ENCODE data around the gene COL6A6.
A peak's percentile ranks its signal among the peaks of the same experiment; 100 is the strongest.
"Not testable (repeated sequence)": the region's sequence is repeated elsewhere in the genome, so short reads cannot be mapped to it uniquely, and the experiment has no call there.

Gene COL6A6

DNA sequence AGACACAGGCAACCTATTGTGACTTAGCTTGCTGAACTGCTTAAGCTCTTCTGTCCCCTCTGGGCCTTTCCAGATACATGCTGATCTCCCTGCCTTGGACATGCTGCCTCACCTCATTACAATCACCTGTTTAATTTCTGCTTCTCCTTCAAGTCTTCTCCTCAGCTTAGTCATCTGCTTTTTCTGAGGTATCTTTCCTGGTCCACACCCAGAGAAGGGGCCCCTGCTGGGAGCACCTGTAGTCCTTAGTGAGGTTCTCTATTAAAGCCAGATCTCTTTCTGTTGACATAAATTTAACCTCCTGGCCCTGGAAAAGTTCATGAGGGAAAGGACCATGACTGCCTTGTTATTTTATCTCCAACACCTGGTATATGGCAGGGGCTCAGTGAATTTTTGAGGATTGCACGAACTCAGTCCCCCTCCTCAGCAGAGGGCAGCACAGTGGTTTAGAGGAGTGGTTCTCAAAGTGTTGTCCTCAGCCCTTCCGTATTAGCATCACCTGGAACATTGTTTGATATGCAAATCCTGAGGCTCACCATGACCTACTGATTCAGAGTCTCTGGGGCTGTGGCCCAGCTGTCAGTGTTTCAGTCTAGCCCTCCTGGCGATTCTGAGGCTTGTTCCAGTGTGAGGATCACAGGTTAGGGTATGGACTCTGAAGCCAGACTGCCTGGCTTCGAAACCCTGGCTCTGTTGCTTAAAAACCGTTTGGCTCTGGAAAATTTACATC lies 12.7 kb downstream of the COL6A6 start:
- DNase-seq (ENCODE audit: low spot score), result no peak

DNA sequence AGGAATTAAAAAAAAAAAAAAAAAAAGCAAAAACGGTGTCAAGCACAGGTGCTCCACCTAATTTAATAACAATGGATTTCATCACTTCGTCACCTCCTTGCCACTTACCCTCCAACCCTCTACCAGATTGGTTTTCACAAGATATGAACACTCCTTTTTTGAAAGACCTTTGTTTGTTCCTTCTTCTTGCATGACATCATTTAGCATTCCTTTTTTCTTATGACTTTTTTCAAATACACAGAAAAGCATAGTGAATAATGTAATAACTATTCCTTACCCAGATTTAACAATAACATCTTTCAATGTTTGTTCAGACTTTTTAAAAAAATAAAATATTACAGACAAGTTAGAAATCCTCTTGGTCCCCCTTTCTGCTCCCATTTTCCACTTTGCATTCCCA lies 16.3 kb downstream of the COL6A6 start:
- no peak for DNase-seq (ENCODE audit: low spot score)

DNA sequence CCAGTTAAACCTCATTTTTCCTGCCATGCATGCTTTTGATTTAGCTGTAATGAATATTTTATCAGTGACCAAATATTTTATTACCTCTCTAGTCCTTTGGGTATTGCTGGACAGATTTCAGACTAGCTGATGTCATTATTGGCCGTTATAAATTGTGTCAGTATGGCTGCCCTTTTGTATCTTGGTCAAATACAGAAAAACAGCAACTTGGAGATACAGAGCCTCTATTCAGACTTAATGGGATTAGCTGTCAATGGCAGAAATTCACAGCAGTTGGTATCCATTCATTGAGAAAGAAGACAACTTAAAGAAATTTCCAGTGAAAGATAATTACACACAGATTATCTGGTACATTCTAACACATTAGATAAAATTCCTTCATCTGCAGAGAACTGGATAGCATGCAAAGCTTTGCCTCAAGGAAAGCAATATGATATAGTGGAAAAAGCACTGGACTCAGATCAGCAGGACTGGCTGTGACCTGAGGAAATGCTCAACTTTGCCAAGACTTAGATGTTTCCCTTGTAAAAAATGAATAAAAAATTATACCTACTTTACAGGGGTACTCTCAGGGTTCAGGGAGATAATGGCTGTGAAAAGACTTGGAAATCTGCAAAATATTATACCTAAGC lies 20.8 kb downstream of the COL6A6 start:
- DNase-seq (ENCODE audit: low spot score), result no peak

DNA sequence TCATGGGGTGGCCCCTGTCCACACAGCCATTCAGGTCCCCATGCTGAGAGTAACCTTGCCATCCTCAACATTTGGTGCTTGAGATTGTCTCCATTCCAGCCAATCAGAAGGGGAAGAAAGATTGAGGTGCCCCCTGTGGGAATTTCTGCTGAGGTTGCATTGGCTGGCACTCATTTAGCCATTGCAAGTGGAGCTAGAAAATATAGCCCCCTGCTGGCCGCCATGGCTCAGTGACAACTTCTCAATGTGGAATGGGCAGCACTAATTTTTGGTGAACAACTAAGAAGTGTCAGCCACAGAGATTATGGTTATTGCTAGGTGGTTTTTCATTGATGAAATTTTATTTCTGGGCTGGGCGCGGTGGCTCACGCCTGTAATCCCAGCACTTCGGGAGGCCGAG lies 22.0 kb downstream of the COL6A6 start:
- peak; percentile 49 for DNase-seq (ENCODE audit: low spot score)

DNA sequence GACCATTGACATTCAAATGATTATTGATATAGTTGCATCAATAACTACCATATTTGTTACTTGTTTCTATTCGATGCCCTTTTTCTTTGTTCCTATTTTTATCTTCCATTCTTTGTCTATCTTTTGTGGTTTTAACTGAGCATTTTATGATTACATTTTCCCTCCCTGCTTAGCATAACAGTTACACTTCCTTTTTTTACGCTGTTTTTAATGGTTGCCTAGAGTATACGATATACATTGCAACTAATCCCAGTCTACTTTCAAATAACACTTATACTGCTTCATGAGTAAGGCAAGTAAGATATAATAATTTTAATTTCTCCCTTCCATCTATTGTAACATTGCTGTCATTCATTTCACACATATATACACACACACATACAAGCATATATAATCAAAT lies 26.3 kb downstream of the COL6A6 start:
- no peak for DNase-seq (ENCODE audit: low spot score)

DNA sequence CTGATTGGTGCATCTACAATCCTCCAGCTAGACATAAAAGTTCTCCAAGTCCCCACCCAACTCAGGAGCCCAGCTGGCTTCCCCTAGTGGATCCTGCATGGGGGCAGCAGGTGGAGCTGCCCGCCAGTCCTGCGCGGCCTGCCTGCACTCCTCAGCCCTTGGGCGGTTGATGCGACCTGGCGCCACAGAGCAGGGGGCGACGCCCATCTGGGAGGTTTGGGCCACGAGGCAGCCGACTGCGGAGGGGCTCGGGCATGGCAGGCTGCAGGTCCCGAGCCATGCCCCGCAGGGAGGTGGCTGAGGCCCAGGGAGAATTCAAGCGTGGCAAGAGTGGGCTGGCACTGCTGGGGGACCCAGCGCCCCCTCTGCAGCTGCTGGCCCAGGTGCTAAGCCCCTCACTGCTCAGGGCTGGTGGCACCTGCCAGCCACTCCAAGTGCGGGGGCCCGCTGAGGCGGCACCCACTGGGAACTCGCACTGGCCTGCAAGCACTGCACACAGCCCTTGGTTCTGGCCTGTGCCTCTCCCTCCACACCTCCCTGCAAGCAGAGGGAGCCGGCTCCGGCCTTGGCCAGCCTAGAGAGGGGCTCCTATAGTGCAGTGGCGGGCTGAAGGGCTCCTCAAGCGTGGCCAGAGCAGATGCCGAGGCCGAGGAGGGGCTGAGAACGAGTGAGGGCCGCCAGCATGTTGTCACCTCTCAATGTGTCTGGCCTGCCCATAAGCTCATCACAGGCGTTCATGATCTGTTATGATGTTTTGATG lies 30.1 kb downstream of the COL6A6 start:
- no peak for DNase-seq (ENCODE audit: low spot score)

DNA sequence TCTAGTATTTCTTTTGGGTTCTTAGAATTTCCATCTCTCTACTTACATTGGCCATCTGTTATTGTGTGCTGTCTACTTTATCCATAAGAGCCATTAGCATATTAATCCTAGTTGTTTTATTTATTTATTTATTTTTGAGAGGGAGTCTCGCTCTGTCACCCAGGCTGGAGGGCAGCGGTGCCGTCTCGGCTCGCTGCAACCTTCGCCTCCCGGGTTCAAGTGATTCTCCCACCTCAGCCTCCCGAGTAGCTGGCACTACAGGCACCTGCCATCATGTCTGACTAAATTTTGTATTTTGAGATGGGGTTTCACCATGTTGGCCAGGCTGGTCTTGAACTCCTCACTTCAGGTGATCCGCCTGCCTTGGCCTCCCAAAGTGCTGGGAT lies 30.7 kb downstream of the COL6A6 start:
- not testable (repeated sequence) for DNase-seq (ENCODE audit: low spot score)

DNA sequence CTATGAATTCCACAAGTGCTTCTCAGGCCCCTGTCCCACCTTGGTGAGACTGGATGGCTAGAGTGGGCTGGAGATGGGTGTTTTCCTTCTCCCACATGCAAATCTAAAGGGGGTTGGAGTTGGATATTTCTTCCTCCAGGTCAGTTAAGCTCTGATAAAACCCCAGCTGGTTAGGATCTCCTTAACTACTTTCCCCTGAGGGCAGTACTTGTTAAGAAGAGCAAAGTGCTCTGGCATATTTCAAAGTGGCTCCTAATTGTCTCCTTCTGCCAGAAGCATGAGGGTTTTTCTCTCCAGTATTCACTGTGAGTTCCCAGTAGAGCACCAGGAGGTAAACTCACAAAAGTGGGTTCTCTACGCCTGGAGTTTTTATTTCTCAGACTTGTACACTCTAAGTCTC lies 31.4 kb downstream of the COL6A6 start:
- DNase-seq (ENCODE audit: low spot score), result no peak

DNA sequence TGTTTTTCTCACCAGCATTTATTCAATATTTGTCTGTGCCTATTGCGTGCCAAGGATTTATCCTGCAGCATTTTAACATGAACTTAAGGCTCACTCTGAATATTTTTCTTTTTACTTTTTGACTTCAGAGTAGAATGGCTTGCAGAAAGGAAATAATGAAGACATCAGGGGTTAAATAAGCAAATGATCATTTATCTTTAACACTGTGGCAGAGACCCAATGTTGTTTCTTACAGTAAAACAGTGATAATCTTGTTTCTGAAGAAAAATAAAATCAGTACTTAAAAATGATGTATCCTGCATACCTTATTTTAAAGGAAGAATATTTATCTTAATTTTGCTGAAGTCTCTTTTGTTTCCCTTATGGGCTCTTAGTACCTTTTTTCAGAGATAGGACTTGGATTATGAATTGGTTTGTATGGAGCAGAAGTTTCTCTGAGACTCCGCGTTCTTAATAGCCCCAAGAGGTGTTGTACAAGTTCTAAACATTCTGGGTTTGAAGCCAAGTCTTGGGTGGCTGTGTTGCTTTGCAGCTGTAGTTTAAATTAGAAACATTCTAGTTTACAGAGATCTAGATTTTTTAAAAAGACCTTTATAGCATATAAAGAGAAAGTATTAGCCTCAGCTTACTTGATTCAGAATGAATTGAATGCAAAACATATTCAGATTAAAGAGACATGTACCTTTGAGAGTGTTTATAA lies 40.5 kb downstream of the COL6A6 start:
- no peak for DNase-seq (ENCODE audit: low spot score)

DNA sequence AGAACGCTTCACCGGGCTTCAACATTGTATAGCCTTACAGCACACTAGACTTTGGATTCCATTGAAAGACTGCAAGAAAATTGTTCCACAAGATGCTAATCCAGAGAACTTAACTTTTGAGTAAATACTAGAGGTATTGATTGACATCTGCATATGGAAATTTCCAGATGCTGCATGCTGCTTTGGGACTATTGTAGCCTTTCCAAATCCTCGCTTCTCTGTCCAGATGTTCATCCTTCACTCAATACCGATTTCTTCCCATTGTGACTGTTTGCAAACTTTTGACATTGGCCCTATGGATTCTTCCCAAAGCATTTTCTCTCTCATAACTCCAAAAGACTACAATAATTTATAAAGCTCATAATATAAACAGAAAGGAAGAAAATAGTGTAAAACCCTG lies 41.4 kb downstream of the COL6A6 start:
- no peak for DNase-seq (ENCODE audit: low spot score)

DNA sequence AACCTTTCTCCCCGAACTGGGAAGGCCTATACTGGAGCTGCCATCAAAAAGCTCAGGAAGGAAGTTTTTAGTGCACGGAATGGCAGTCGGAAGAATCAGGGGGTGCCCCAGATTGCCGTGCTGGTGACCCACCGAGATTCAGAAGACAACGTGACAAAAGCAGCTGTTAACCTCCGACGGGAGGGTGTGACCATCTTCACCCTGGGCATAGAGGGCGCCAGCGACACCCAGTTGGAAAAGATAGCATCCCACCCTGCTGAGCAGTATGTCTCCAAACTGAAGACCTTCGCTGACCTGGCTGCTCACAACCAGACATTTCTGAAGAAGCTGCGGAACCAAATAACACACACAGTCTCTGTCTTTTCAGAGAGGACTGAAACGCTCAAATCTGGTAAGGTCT lies 48.2 kb downstream of the COL6A6 start:
- DNase-seq (ENCODE audit: low spot score), result no peak
